HCT116 (cell line): ENCODE results near the gene PIP4K2A. TPM values are rescaled to one million over a fixed set of nuclear protein-coding genes. Genes with fewer than 3 reads are reported as not detected.
A peak's percentile ranks its signal among the peaks of the same experiment; 100 is the strongest.

Experiments used
- ATAC-seq: fragments of 200-7000 bp; cut with Tn5 transposase; 2 replicates; pipeline ENCODE4 v1.9.1; 2020; ENCODE audit warnings: mild to moderate bottlenecking, moderate library complexity
- BruUV-seq: library from RNA; stranded (reverse); fragments of 400-500 nt; replicated peaks from 2 replicates; lab custom pipeline; 2021; lab: Mats Ljungman, UMichigan
- CTCF ChIA-PET: fragments of 300-600 bp; sonication (Branson Sonifier 250); formaldehyde crosslinking; loops from one replicate; lab custom pipeline; 2021; ENCODE audit warnings: antibody characterized with exemption; lab: Charles Lee
- POLR2A ChIA-PET: fragments of 300-600, 350-600 bp; sonication (Branson Sonifier 250); formaldehyde crosslinking; loops from one replicate; lab custom pipeline; 2021; ENCODE audit warnings: antibody characterized with exemption; lab: Charles Lee
- RAD21 ChIA-PET, 2 experiments: fragments of 300-600 bp; sonication (Branson Sonifier 250); formaldehyde crosslinking; loops; one replicate each; lab custom pipeline; 2023; ENCODE audit warnings: low total read pairs in 2 of 2; ENCODE audit not compliant: uncharacterized antibody in 2 of 2, unreplicated experiment in 2 of 2, low non-redundant PET in 1 of 2; lab: Charles Lee
- DNase-seq: peaks from one replicate; pipeline ENCODE4 v3.0.0-alpha.2; 2010; ENCODE audit warnings: low read depth, low spot score
- H2AFZ ChIP-seq: fragments of 200-600 bp; shearing (Covaris generic), sonication (generic); 2 replicates; pipeline ENCODE4 v1.6.1; 2017; ENCODE audit warnings: low read depth, mixed run types, mixed read lengths, antibody characterized with exemption, low read length; ENCODE audit not compliant: poor library complexity, severe bottlenecking
- H3K27ac ChIP-seq: 2 replicates; pipeline ENCODE4 v1.5.1; 2012; ENCODE audit warnings: low read depth, low read length
- H3K27me3 ChIP-seq: fragments of 200-600 bp; sonication (generic); 2 replicates; pipeline ENCODE4 v1.6.1; 2016; ENCODE audit warnings: mixed run types, low read length, mixed read lengths; ENCODE audit not compliant: insufficient read depth
- H3K36me3 ChIP-seq, 2 experiments: fragments of 200-500 bp in 1 of 2; fragments of 200-600 bp in 1 of 2; sonication (Bioruptor generic) in 1 of 2; sonication (generic) in 1 of 2; 2 replicates each; pipeline versions ENCODE4 v1.5.1 to v1.6.1; 2014 to 2016; ENCODE audit warnings: low read length in 2 of 2, inconsistent platforms in 1 of 2, mixed read lengths in 1 of 2, mixed run types in 1 of 2; ENCODE audit not compliant: insufficient read depth in 2 of 2, control insufficient read depth in 1 of 2
- H3K4me1 ChIP-seq, 2 experiments: fragments of 200-600 bp in 1 of 2; sonication (generic) in 1 of 2; 2 replicates each; pipeline versions ENCODE4 v1.5.1 to v1.6.1; 2012 to 2017; ENCODE audit warnings: low read length in 2 of 2, inconsistent platforms in 1 of 2, mild to moderate bottlenecking in 1 of 2, mixed read lengths in 1 of 2, mixed run types in 1 of 2, moderate library complexity in 1 of 2; ENCODE audit not compliant: insufficient read depth in 2 of 2, control insufficient read depth in 1 of 2
- H3K4me2 ChIP-seq: fragments of 200-600 bp; sonication (generic); 2 replicates; pipeline ENCODE4 v1.6.1; 2017; ENCODE audit warnings: mixed run types, low read length, mixed read lengths
- H3K4me3 ChIP-seq, 2 experiments: fragments of 200-600 bp in 1 of 2; sonication (generic) in 1 of 2; replicated peaks in 1 of 2; 2 replicates each; pipeline ENCODE4 v1.5.1; 2011 to 2016; ENCODE audit warnings: low read length in 2 of 2, control low read depth in 1 of 2, low read depth in 1 of 2, mild to moderate bottlenecking in 1 of 2, mixed read lengths in 1 of 2, mixed run types in 1 of 2
- H3K79me2 ChIP-seq: fragments of 200-600 bp; sonication (generic); 2 replicates; pipeline ENCODE4 v1.6.1; 2017; ENCODE audit warnings: mild to moderate bottlenecking, mixed run types, low read length, moderate library complexity, mixed read lengths; ENCODE audit not compliant: insufficient read depth
- H3K9ac ChIP-seq: fragments of 200-600 bp; sonication (generic); 2 replicates; pipeline ENCODE4 v1.6.1; 2016; ENCODE audit warnings: low read length, mixed read lengths
- H3K9me2 ChIP-seq: fragments of 200-600 bp; sonication (generic), shearing (Covaris generic); 2 replicates; pipeline ENCODE4 v1.6.1; 2017; ENCODE audit warnings: mixed run types, mild to moderate bottlenecking, moderate library complexity; ENCODE audit not compliant: insufficient read depth
- H3K9me3 ChIP-seq, 2 experiments: fragments of 200-500 bp in 1 of 2; fragments of 200-600 bp in 1 of 2; sonication (Bioruptor generic) in 1 of 2; sonication (generic) in 1 of 2; 2 replicates each; pipeline ENCODE4 v1.6.1; 2014 to 2017; ENCODE audit warnings: low read length in 2 of 2, mixed read lengths in 2 of 2, inconsistent platforms in 1 of 2, low read depth in 1 of 2, mild to moderate bottlenecking in 1 of 2, mixed run types in 1 of 2, moderate library complexity in 1 of 2; ENCODE audit not compliant: control insufficient read depth in 1 of 2, insufficient read depth in 1 of 2
- H4K20me1 ChIP-seq: fragments of 200-600 bp; sonication (generic), shearing (Covaris generic); 2 replicates; pipeline ENCODE4 v1.6.1; 2017; ENCODE audit warnings: mixed run types, mild to moderate bottlenecking, moderate library complexity; ENCODE audit not compliant: insufficient read depth
- ATF3 ChIP-seq: IDR thresholded peaks from 2 replicates; pipeline ENCODE4 v1.6.1; 2012
- CBX3 ChIP-seq: IDR thresholded peaks from 2 replicates; pipeline ENCODE4 v1.6.1; 2012; ENCODE audit warnings: low read depth
- CEBPB ChIP-seq: IDR thresholded peaks from 2 replicates; pipeline ENCODE4 v1.6.1; 2012; ENCODE audit warnings: low read depth
- CTCF ChIP-seq, 3 experiments: fragments of 200-600 bp in 1 of 3; sonication (generic) in 1 of 3; IDR thresholded peaks in 2 of 3; conservative IDR thresholded peaks in 1 of 3; 2 replicates each; pipeline ENCODE4 v1.5.1; 2012 to 2017; ENCODE audit warnings: low read depth in 2 of 3, low read length in 2 of 3, antibody characterized with exemption in 1 of 3, borderline replicate concordance in 1 of 3, control low read depth in 1 of 3, mild to moderate bottlenecking in 1 of 3, mixed read lengths in 1 of 3, mixed run types in 1 of 3, moderate library complexity in 1 of 3; ENCODE audit not compliant: insufficient read depth in 1 of 3
- EGR1 ChIP-seq: IDR thresholded peaks from 2 replicates; pipeline ENCODE4 v1.6.1; 2012; ENCODE audit warnings: low read depth
- ELF1 ChIP-seq: IDR thresholded peaks from 2 replicates; pipeline ENCODE4 v1.6.1; 2012; ENCODE audit warnings: low read depth, borderline replicate concordance
- EZH2 ChIP-seq: fragments of 200-600 bp; sonication (generic); IDR thresholded peaks from 2 replicates; pipeline ENCODE4 v1.6.1; 2017; ENCODE audit warnings: antibody characterized with exemption, mixed run types
- FOSL1 ChIP-seq: IDR thresholded peaks from 2 replicates; pipeline ENCODE4 v1.6.1; 2012; ENCODE audit warnings: low read depth
- JUND ChIP-seq: IDR thresholded peaks from 2 replicates; pipeline ENCODE4 v1.6.1; 2012
- MAX ChIP-seq: IDR thresholded peaks from 2 replicates; pipeline ENCODE4 v1.6.1; 2012
- POLR2A ChIP-seq: IDR thresholded peaks from 2 replicates; pipeline ENCODE4 v1.7.0; 2011; ENCODE audit warnings: borderline replicate concordance; ENCODE audit not compliant: insufficient read depth, insufficient read length; ENCODE audit errors: extremely low read depth
- POLR2AphosphoS5 ChIP-seq: IDR thresholded peaks from 2 replicates; pipeline ENCODE4 v1.6.1; 2011; ENCODE audit warnings: mild to moderate bottlenecking, low read depth, low read length, moderate library complexity
- REST ChIP-seq: IDR thresholded peaks from 2 replicates; pipeline ENCODE4 v1.6.1; 2012; ENCODE audit warnings: low read depth
- SIN3A ChIP-seq: IDR thresholded peaks from 2 replicates; pipeline ENCODE4 v1.6.1; 2012; ENCODE audit warnings: low read depth
- SRF ChIP-seq: IDR thresholded peaks from 2 replicates; pipeline ENCODE4 v1.6.1; 2012; ENCODE audit warnings: low read depth
- TCF7L2 ChIP-seq: IDR thresholded peaks from 2 replicates; pipeline ENCODE4 v1.7.0; 2011; ENCODE audit warnings: borderline replicate concordance, inconsistent platforms; ENCODE audit not compliant: insufficient read depth, insufficient read length; ENCODE audit errors: extremely low read depth
- YY1 ChIP-seq: IDR thresholded peaks from 2 replicates; pipeline ENCODE4 v1.6.1; 2011; ENCODE audit warnings: low read length, low read depth, moderate library complexity, mild to moderate bottlenecking; ENCODE audit not compliant: insufficient replicate concordance; ENCODE audit errors: extremely low read depth
- ZBTB33 ChIP-seq: IDR thresholded peaks from 2 replicates; pipeline ENCODE4 v1.6.1; 2011; ENCODE audit warnings: mild to moderate bottlenecking, low read length, moderate library complexity; ENCODE audit not compliant: insufficient replicate concordance; ENCODE audit errors: extremely low read depth
- ZFX ChIP-seq: fragments of 450-650 bp; IDR thresholded peaks from 2 replicates; pipeline ENCODE4 v1.6.1; 2017
- ZNF274 ChIP-seq: fragments of 200-500 bp; sonication (Bioruptor generic); IDR thresholded peaks from 2 replicates; pipeline ENCODE4 v1.6.1; 2014; ENCODE audit warnings: mild to moderate bottlenecking, low read depth, low read length, inconsistent platforms
- intact Hi-C: fragments of 100-400 bp; cut with micrococcal nuclease; formaldehyde crosslinking; loops from 2 replicates; pipeline ENCODE4 v1.10.0; 2022
- total RNA-seq: library from RNA; stranded (reverse); gene quantifications from one replicate; pipeline ENCODE4 v1.2.1, GENCODE V29; 2021; ENCODE audit not compliant: unreplicated experiment

Gene PIP4K2A
- total RNA-seq, 1 experiment from 2014 or later, result 41.9 TPM

GRCh38 chr10:22648547-22648961, 65.8 kb downstream of the PIP4K2A start:
- Histone ChIP-seq H3K9me2 (no peaks in the 10 kb centered on the region), H3K9ac (no peak overlapping the region), H3K4me1 (peaks cover 6 to 24% of the 10 kb centered on the region in 2 experiments; a peak in 2 of 4 replicates), H3K27ac (no peak overlapping the region), H3K4me2 (no peak overlapping the region), H3K4me3 (no peak overlapping the region), H3K9me3 (no peaks in the 10 kb centered on the region), H2AFZ (no peak overlapping the region), H3K27me3 (no peaks in the 10 kb centered on the region), H4K20me1 (no peaks in the 10 kb centered on the region), H3K36me3 (no peaks in the 10 kb centered on the region), H3K79me2 (peaks cover 100% of the 10 kb centered on the region)
- no peak for DNase-seq
- ChIA-PET RAD21 (no interaction called here), CTCF (no interaction called here), POLR2A (no interaction called here)
- BruUV-seq, result no TSS peak
- intact Hi-C loops, result no loop called here
- ATAC-seq, result peak; percentile 38; the same call in 1 of the 2 replicates
- no peak for TF ChIP-seq CBX3
- no peak for TF ChIP-seq ELF1
- TF ChIP-seq SRF, result no peak
- TF ChIP-seq CEBPB, result no peak
- TF ChIP-seq EZH2, result no peak
- no peak for TF ChIP-seq ZBTB33
- no peak for TF ChIP-seq YY1
- no peak for TF ChIP-seq ATF3
- TF ChIP-seq SIN3A, result no peak
- no peak for TF ChIP-seq POLR2AphosphoS5
- TF ChIP-seq EGR1, result no peak
- TF ChIP-seq ZNF274, result no peak
- no peak for TF ChIP-seq FOSL1
- no peak for TF ChIP-seq POLR2A
- TF ChIP-seq ZFX, result no peak
- no peak for TF ChIP-seq JUND
- no peak for TF ChIP-seq REST
- no peak for TF ChIP-seq MAX
- TF ChIP-seq CTCF (IDR thresholded peaks at IDR 0.05 in 2 of 3, conservative IDR thresholded peaks at IDR 0.05 in 1 of 3; ENCODE audit: borderline replicate concordance in 1 of 3, insufficient read depth in 1 of 3, low read depth in 2 of 3, low read length in 2 of 3), result no peak
- no peak for TF ChIP-seq TCF7L2
